NCI-H82 treated with DMSO at 0.1 percent for 48 hours (cell line): ENCODE measurements around the gene EPHA7.

Experiments
- DNase-seq: peaks from one replicate; lab custom pipeline; 2025; ENCODE audit not compliant: unreplicated experiment; lab: John Stamatoyannopoulos, UW

The EPHA7 gene

DNA sequence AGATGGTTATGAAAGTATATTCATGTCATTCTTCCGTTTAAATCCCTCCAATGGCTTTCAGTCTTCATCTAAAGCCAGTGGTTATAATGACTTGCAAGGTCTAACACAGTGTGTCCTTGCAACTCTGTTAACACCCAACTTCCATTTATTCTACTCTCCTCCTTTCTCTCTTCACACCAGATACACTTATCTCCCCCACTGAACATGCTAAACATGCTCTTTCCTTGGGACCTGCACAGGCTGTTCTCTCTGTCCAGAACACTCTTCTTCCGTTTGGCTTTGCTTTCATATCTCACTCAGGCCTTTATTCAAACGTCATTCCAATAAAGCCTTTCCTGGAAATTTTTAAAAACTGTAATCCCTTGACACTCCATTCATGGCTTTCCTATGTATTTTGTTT, 91.5 kb downstream of the EPHA7 start:
- DNase-seq, result no peak

DNA sequence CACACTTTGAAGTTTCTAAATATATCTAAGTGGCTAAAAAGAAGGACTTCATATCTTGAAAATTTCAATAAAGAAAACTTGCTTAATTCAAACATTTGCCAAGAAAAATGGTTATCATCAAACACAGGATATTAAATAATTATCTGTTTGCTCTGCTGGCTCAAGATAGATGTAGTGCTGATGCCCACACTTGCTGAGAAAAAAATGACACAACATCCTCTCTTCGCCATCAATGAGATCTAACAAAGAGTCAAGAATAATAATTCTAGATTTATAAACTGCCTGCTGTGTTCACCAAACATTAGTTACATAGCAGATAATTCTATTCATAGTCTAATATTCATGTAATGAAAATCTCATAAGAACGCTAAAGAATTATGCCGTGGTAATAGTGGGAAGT, 93.6 kb downstream of the EPHA7 start:
- DNase-seq, result no peak

DNA sequence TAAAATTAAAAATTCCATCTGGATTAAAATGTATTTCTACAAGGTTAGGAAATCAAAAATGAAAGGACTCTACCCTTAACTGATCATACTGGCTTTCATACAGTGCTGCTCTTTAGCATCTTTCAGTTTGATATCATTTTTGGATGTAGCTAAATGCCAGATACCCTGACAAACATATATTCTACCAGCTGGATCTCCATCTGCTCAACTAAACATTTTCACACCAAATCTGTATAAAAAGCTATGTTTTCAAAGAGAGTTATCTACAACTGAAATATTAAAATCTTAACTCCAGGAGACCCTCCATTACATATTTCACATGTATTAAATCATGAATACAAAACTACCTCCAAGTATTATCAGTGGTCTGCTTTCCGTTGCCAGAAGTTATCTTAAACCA, 95.7 kb downstream of the EPHA7 start:
- DNase-seq, result no peak

DNA sequence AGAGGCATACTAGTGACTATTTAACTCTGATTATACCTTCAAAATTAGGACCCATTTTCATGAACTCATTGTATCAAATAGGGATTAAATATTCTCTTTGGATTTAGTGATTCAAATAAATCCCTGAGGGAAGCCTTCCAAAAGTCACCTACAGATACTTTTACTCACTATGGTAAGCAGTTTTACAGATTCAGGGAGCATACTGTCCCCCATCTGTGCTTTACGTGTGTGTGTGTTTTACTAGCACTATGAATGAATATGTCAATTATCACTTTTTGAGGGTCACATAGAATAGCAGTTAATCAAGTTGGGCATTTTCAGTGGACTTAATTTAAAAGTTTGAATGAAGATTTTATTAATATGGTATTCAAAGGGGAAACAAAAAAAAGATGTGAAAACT, 96.7 kb downstream of the EPHA7 start:
- no peak for DNase-seq

DNA sequence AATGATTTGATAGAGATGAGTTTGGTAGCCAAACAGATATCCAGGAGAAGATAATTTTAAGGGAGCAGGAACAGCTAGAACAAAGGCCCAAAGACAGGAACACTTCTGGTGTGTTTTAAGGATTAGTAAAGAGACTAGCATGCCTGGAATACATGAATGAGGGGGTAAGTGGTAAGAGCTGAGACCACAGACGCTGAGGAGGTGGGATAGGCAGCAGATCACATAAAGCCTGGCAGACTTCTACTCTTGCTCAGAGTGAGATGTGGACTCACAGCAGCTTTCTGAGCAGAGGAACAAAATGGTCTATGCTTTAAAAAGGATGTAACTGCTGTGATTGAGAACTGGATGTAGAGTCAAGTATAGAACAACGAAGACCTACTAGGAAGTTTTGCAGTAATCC, 100.1 kb downstream of the EPHA7 start:
- no peak for DNase-seq

DNA sequence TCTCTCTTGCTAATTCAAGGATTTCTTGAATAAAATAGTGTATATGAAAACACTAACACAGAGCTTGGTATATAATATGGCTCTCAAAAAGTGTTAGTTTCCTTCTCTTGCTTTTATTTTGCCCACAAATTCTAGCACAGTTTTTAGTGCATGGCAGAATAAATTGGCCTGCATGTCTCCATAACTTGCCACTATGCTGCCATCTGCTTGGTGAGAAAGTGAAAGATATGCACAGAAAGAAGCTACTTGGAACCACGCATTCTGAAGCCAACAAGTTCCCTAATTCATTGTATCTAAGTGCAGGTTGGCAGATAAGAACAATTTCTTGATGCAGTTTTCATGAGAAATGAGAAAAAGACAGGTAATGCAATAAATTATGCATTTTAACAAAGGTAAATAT, 101.2 kb downstream of the EPHA7 start:
- DNase-seq, result no peak

DNA sequence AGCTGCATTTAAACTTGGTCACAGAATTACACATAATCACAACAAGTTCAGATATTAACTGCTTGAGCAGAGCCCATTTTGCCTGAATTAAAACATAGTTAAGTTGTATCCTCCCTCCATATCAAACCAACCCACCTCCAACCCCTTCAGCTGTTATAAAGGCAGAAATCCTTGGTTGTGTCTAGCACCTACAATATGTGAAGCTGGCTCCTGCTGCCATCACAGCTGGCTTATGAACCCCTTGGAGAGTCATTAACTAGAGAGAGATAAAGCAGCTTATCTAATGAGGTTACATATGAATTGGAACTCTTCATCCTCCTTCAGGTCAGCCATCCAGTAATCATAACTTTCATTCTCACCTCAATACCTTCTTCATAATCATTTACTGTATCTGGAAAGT, 101.8 kb downstream of the EPHA7 start:
- DNase-seq, result peak; percentile 55

DNA sequence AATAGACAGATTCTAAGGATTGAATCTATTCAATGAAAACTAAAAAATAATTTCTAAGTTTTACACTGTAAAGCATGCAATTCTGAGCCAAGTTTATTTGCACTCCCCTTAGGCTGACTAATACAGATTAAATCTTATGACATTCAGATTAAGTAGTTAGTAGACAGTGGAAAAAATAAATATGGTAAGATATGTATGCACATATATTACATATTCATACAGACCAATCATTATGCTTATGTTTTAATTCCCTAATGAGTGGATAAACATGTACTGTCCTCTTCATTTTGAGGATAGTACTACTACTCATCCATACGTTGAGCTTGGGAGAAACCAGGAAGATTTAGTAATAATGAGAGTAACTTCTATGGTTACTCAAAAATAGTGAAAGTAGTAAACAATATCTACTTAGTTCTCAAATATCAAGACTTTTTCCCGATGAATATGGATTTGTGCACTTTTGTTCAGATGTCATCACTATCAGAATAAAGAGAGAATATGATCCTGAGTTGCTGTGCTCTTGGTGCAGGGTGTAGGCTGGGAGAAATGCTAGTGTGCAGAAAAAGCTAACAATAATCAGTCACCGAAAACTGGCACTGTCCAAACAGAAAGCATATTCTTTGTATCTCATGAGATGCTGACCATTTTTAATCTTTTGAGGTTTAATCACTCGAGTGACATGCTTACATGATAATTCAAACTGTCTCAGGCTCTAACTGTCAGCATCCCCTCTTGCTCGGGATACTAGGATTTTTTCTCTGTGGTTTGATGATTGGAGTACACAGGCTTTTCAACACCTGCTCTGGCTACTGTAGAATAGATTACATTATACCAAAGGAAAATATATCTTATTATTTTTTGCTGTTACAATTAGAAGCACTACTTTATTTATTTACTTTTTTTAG, 111.6 kb downstream of the EPHA7 start:
- no peak for DNase-seq

DNA sequence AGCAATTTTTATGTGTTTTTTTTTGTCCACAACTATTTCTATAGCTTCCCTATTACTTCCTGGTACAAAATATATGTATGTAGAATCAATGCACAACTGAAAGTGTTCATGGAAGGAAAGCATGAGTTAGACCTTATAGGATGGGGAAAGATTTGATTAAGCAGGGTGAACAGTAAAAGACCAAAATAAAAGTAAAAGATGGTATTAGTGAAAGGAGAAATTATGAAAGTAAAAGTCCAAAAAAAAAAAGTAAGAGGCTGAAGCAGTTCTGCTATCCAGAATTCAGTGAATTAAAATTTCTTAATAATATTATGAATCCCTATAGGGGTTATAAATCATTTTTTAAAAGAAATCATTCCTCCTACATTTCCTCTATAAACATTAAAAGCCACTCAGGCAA, 114.3 kb downstream of the EPHA7 start:
- no peak for DNase-seq

DNA sequence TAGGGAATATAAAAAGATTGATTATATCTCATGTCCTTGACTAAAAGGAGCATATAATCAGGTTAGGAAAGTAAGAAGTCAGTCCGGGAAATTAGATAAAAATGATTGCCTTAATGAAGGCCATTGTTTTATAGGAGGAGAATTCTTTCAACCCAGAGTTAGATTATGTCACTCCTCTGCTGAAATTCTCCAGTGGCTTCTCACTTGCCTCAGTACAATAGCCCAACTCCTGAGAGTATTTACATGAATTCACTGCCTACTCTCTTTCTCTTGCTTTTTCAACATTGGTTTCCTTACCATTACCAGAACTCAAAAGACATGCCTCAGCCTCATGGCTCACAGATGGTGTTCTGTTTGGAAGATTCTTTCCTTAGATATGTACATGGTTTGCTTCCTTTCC, 114.9 kb downstream of the EPHA7 start:
- no peak for DNase-seq

DNA sequence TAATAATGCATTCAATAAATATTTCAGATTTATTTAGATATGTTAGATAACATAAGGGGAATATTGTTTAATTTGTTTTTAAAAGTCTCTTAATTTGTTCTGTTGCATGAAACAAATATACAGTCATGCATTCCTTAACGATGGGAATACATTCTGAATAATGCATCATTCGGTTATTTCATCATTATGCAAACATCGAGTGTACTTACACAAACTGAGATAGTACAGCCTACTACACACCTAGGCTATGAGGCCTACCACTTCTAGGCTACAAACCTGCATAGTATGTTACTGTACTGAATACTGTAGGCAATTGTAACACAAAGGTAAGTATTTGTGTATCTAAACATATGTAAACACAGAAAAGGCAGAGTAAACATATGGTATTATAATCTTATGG, 118.7 kb downstream of the EPHA7 start:
- DNase-seq, result peak; percentile 1

DNA sequence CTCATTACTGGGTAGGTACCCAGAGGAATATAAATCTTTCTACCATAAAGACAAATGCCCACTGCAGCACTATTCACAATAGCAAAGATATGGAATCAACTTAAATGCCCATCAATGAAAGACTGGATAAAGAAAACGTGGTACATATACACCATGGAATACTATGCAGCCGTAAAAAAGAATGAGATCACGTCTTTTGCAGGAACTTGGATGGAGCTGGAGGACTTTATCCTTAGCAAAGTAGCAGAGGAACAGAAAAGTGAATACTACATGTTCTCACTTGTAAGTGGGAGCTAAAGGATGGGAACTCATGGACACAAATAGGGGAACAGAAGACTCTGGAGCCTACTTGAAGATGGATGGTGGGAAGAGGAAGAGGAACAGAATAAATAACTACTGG, 119.7 kb downstream of the EPHA7 start:
- no peak for DNase-seq

DNA sequence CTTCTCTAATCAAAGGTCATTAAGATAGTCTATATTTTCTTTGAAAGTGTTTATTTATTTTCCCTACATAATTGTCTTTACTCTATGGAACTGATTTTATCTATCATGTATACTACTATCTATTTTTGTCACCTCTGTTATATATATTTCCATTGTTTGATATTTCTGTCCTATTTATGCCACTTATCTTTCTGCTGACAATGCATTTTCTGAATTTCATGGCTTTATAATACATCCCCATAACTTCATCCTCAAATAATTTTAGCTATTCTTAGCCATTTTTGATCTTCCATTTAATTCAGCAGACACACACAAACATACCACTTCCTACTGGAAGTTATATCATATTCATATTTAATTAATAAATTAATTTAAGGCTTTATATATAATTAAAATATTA, 123.7 kb downstream of the EPHA7 start:
- DNase-seq, result no peak

DNA sequence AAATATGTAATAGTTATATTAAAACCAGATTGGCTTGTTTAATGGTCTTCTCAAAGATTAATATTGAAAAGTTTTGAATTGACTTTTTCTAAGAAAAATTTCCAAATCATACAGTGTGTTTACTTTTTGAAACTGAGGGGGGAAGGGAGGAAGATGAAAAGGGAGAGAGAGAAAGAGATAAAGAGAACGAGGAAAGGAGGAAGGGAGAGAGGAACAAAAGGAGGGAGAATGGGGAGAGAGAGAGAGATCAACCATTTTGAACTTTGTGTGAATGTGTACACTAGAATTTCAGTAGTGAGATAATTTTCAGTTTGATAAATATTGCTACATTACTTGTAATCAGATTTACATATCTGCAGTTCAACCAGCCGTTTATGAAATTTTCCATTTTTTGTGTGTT, 124.5 kb downstream of the EPHA7 start:
- no peak for DNase-seq

DNA sequence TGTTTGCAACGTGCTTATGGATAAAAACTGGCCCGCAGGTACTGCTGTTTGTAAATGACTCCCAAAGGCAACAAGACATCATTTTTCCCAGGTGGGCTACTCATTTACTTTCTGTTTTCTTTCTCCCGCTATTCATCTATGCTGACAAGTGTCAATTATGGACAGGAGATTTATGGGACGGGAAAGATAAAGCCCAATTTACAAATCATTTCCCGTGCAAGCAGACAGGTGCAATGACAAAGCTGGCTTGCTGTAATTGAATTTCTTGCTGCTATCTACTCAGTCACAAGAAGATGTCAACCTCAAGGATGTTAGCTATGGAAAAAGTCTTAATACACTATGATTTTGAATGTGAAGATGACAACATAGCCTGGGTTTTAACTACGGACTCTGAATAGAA, 125.5 kb downstream of the EPHA7 start:
- DNase-seq, result no peak

DNA sequence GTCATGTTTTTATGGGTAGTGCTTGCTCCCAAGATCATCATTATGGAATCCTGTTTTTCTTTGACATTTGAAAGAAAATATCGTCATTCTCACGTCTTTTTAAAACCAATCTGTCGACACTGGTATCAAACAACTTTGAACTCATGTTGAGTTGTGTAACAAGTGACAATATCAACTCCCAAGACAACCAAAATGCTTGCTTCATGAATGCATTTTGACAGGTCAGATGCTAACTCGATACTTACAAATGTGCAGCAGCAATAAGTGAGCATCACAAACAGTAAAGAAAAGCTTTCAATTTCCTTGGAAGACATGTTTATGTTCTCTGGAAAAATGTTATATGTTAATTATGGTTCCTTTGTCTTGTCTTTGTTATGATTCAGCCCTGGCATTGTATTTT, 125.9 kb downstream of the EPHA7 start:
- no peak for DNase-seq

DNA sequence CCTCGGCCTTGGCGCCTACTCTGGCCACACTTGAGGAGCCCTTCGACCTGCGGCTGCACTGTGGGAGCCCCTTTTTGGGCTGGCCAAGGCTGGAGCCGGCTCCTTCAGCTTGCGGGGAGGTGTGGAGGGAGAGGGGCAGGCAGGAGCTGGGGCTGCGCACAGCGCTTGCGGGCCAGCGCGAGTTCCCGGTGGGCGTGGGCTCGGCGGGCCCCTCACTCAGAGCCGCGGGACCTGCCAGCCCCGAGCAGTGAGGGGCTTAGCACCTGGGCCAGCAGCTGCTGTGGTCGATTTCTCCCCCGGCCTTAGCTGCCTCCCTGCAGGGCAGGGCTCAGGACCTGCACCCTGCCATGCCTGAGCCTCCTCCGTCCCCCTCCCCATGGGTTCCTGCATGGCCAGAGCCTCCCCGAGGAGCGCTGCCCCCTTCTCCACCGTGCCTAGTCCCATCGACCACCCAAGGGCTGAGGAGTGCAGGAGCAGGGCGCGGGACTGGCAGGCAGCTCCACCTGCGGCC, 136.8 kb downstream of the EPHA7 start:
- no peak for DNase-seq

DNA sequence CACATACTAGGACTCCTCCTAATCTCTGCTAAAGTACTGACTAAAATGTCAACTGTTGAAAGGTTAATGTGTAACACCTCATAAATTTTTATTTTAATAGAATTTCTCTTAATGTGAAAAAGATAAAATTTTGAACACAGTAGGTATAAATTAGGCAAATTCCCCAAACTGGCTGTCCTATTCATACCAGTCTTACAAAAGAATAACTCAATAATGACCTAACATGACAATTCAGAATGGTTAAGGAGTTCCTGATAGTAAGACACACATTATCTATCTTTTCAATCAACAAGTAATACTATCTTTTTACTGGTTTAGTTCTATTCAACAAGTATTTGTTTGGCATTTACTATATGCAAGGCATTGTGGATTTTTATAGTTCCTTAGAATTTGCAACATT, 141.1 kb downstream of the EPHA7 start:
- DNase-seq, result no peak

DNA sequence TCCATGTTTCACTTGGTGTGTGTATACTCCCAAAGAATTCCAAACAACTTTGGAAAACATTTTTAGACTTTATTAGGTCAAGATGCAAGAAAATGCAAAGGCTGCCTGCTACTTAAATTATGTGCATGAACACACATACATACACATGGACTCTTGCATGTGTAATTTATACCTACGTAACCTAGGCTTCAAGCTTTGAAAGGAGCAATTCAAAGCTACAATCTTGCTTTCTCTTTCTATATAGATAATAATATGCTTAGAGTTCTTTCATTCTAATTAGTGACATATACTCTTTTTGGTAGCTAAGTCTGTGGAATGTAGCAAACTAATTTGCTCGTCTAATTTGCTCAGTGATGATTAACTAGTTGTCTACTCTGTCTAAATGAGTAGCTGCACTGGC, 146.5 kb downstream of the EPHA7 start:
- no peak for DNase-seq

DNA sequence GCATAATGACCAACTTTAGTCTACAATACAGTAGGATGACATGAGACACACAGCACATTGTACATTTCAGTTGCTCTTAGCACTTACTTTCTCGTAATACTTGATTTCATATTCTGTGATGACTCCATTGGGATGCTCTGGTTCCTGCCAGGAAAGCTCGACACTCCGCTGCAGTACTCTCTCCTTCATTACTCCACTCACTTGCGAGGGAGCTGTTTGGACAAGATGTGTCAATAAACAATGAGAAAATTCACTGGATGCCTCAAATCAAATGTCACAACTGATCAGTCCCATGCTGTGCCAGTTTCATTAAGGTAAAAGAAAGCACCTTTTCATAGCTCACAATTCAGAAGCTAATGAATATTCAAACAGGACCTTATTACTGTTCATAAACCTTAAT, 147.1 kb downstream of the EPHA7 start:
- DNase-seq, result no peak

DNA sequence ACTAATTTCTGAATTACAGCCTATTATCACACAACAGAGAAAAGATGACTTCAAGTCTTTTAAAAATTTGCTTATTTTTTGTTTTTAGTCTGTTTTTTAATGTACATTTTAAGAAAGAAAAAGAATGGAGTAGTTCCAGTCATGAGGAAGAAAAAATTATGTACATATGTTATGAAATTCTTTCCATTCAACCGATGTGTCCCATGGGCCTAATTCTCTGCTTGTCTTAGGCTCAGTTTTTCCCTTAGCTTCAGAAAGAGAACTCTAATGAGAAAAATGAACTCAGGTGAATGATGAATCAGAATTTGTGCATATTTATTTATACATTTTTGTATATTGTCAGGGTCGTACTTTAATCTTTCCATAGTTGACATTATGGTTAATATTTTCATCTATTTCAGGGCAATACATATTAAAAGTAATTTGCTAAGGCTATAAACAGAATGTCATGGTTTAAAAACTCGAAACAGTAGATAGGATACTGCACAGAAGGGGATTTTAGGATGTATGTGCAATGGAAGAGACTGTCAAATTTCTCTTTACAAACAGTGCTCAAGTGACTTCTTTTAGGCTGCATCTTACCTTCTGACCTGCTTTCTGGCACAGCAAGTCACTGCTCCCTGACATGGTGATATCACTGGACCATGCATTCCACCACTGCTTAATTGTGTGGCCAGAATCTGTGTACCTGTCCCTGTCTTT, 153.1 kb downstream of the EPHA7 start:
- no peak for DNase-seq

DNA sequence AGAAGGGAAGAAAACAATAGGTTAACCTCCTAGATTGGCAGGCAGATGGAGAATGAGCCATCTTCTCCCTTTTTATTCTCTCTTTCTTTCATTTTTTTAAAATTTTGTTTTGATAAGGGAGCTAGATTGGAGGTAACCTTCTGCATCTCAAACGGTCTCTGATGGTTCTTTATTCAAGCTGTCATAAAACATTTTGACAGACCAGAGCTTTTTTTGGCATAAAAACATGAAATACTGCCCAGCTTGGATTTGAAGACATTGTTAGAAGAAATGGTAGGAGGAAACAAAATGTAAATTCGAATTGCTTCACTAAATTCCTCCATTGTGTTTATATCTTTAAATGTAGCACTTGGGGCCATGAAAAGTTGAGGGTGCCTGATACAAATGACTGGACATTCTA, 158.5 kb downstream of the EPHA7 start:
- no peak for DNase-seq
